Mesothelial cell of epicardium (in vitro differentiated cells): ENCODE results near the gene MESP1. TPM values are rescaled to one million over a fixed set of nuclear protein-coding genes. Genes with fewer than 3 reads are reported as not detected.

Experiments used
- DNase-seq, 2 experiments: peaks; one replicate each; pipeline ENCODE4 v3.0.0; 2021; ENCODE audit warnings: low spot score in 2 of 2; ENCODE audit not compliant: unreplicated experiment in 2 of 2
- H3K27ac Mint-ChIP-seq: 2 replicates; pipeline ENCODE4 v1.8.0; 2021; ENCODE audit warnings: mixed read lengths
- H3K27me3 Mint-ChIP-seq: 2 replicates; pipeline ENCODE4 v1.8.0; 2021; ENCODE audit warnings: low read depth, mixed read lengths
- H3K36me3 Mint-ChIP-seq: 2 replicates; pipeline ENCODE4 v1.8.0; 2021; ENCODE audit warnings: mixed read lengths
- H3K4me1 Mint-ChIP-seq: 2 replicates; pipeline ENCODE4 v1.8.0; 2021; ENCODE audit warnings: mixed read lengths
- H3K4me3 Mint-ChIP-seq: 2 replicates; pipeline ENCODE4 v1.8.0; 2021; ENCODE audit warnings: mild to moderate bottlenecking, moderate library complexity, mixed read lengths
- H3K9me3 Mint-ChIP-seq: 2 replicates; pipeline ENCODE4 v1.8.0; 2021; ENCODE audit warnings: mixed read lengths
- CTCF ChIP-seq: fragments of 200-600 bp; sonication (generic); IDR thresholded peaks from one replicate; pipeline ENCODE4 v1.5.0; 2021; ENCODE audit warnings: antibody characterized with exemption; ENCODE audit not compliant: unreplicated experiment
- total RNA-seq: library from RNA; stranded (reverse); gene quantifications from 3 replicates; pipeline ENCODE4 v1.2.1, GENCODE V29; 2021

Gene MESP1
- total RNA-seq, 1 donor from 2014 or later, result not detected

GRCh38 chr15:89781891-89782618, 31.0 kb upstream of the MESP1 start:
- no peaks in the 10 kb centered on the region for H3K36me3 Mint-ChIP-seq
- H3K27me3 Mint-ChIP-seq, result no peaks in the 10 kb centered on the region
- H3K27ac Mint-ChIP-seq, result peak overlapping the region; percentile 8
- H3K4me3 Mint-ChIP-seq, result no peak overlapping the region
- no peak for DNase-seq
- TF ChIP-seq CTCF, result no peak
- H3K9me3 Mint-ChIP-seq, result peaks cover 6% of the 10 kb centered on the region
- H3K4me1 Mint-ChIP-seq, result peaks cover 31% of the 10 kb centered on the region

- peaks cover 5% of the 10 kb centered on the region for H3K9me3 Mint-ChIP-seq
- TF ChIP-seq CTCF, result no peak
Measured at GRCh38 chr15:89781055-89781454, 30.0 kb upstream of the MESP1 start.

GRCh38 chr15:89780601-89781000, 29.6 kb upstream of the MESP1 start:
- Mint-ChIP-seq H3K9me3 (peaks cover under 1% of the 10 kb centered on the region), H3K4me1 (peaks cover 31% of the 10 kb centered on the region), H3K27me3 (no peaks in the 10 kb centered on the region), H3K36me3 (no peaks in the 10 kb centered on the region), H3K27ac (no peak overlapping the region), H3K4me3 (no peak overlapping the region)
- DNase-seq, result no peak
- no peak for TF ChIP-seq CTCF

More at GRCh38 chr15:89781055-89781454, 30.0 kb upstream of the MESP1 start:
- peaks cover 32% of the 10 kb centered on the region for H3K4me1 Mint-ChIP-seq
- no peaks in the 10 kb centered on the region for H3K36me3 Mint-ChIP-seq
- H3K27me3 Mint-ChIP-seq, result no peaks in the 10 kb centered on the region
- DNase-seq, result no peak
- no peak overlapping the region for H3K27ac Mint-ChIP-seq
- H3K4me3 Mint-ChIP-seq, result no peak overlapping the region

GRCh38 chr15:89778861-89779260, 27.8 kb upstream of the MESP1 start:
- no peaks in the 10 kb centered on the region for H3K36me3 Mint-ChIP-seq
- no peaks in the 10 kb centered on the region for H3K9me3 Mint-ChIP-seq
- DNase-seq, result no peak
- no peaks in the 10 kb centered on the region for H3K27me3 Mint-ChIP-seq
- H3K27ac Mint-ChIP-seq, result peak overlapping the region; percentile 24
- no peak overlapping the region for H3K4me3 Mint-ChIP-seq
- TF ChIP-seq CTCF, result no peak
- H3K4me1 Mint-ChIP-seq, result peaks cover 22% of the 10 kb centered on the region

- Mint-ChIP-seq H3K27ac (no peak overlapping the region), H3K36me3 (no peaks in the 10 kb centered on the region), H3K9me3 (no peaks in the 10 kb centered on the region), H3K27me3 (no peaks in the 10 kb centered on the region), H3K4me1 (peaks cover 13% of the 10 kb centered on the region), H3K4me3 (no peak overlapping the region)
- no peak for TF ChIP-seq CTCF
- no peak for DNase-seq
Measured at GRCh38 chr15:89777782-89778380, 26.8 kb upstream of the MESP1 start.
